DOHH2 (cell line): ENCODE data around the gene CLK2.

ENCODE experiments used
- H3F3A ChIP-seq: fragments of 200-600 bp; sonication (generic), shearing (Covaris generic); 2 replicates; pipeline ENCODE4 v1.6.0; 2016; ENCODE audit warnings: antibody characterized with exemption, mild to moderate bottlenecking; ENCODE audit not compliant: control insufficient read depth, insufficient read depth
- H3K27ac ChIP-seq: fragments of 200-600 bp; sonication (generic); 2 replicates; pipeline ENCODE4 v1.5.1; 2014; ENCODE audit warnings: low read depth, mild to moderate bottlenecking, low read length, moderate library complexity
- H3K27me3 ChIP-seq: fragments of 200-600 bp; sonication (generic); 2 replicates; pipeline ENCODE4 v1.6.1; 2014; ENCODE audit warnings: mild to moderate bottlenecking, low read length, mixed read lengths; ENCODE audit not compliant: control insufficient read depth
- H3K36me3 ChIP-seq: fragments of 200-600 bp; sonication (generic); 2 replicates; pipeline ENCODE4 v1.6.1; 2014; ENCODE audit warnings: mild to moderate bottlenecking, low read length, moderate library complexity, mixed read lengths; ENCODE audit not compliant: control insufficient read depth
- H3K4me1 ChIP-seq: fragments of 200-600 bp; sonication (generic); 2 replicates; pipeline ENCODE4 v1.6.1; 2014; ENCODE audit warnings: mild to moderate bottlenecking, low read length, mixed read lengths; ENCODE audit not compliant: control insufficient read depth
- H3K4me2 ChIP-seq: fragments of 200-600 bp; sonication (generic); 2 replicates; pipeline ENCODE4 v1.6.0; 2014; ENCODE audit warnings: mild to moderate bottlenecking, low read length, moderate library complexity
- H3K4me3 ChIP-seq: fragments of 200-600 bp; sonication (generic); 2 replicates; pipeline ENCODE4 v1.5.1; 2014; ENCODE audit warnings: mild to moderate bottlenecking, low read length, mixed read lengths
- H3K79me2 ChIP-seq: fragments of 200-600 bp; sonication (generic); 2 replicates; pipeline ENCODE4 v1.6.1; 2014; ENCODE audit warnings: mild to moderate bottlenecking, low read length, mixed read lengths; ENCODE audit not compliant: control insufficient read depth
- H3K9me2 ChIP-seq: fragments of 200-600 bp; sonication (generic); replicated peaks from 2 replicates; pipeline ENCODE4 v1.6.1; 2014; ENCODE audit warnings: mild to moderate bottlenecking, low read length, mixed read lengths; ENCODE audit not compliant: control insufficient read depth
- H3K9me3 ChIP-seq: fragments of 200-600 bp; sonication (generic); 2 replicates; pipeline ENCODE4 v1.6.1; 2014; ENCODE audit warnings: antibody characterized with exemption, low read length, mixed read lengths; ENCODE audit not compliant: control insufficient read depth, insufficient read depth
- H4K20me1 ChIP-seq: fragments of 200-600 bp; sonication (generic); 2 replicates; pipeline ENCODE4 v1.6.0; 2014; ENCODE audit warnings: low read depth, mild to moderate bottlenecking, antibody characterized with exemption, low read length, moderate library complexity; ENCODE audit not compliant: control insufficient read depth, insufficient read depth
- CTCF ChIP-seq: fragments of 200-600 bp; sonication (generic); IDR thresholded peaks from one replicate; pipeline ENCODE4 v1.5.1; 2014; ENCODE audit warnings: antibody characterized with exemption, mild to moderate bottlenecking, low read depth, low read length; ENCODE audit not compliant: poor library complexity, severe bottlenecking
- EZH2phosphoT487 ChIP-seq: fragments of 200-600 bp; sonication (generic); IDR thresholded peaks from 2 replicates; pipeline ENCODE4 v1.6.1; 2017; ENCODE audit warnings: borderline replicate concordance, mild to moderate bottlenecking, antibody characterized with exemption, low read length, moderate library complexity, mixed read lengths

Gene CLK2

GRCh38 chr1:155318082-155318481 lies 44.8 kb upstream of the CLK2 start:
- H3K9me3 ChIP-seq = no peaks in the 10 kb centered on the region

GRCh38 chr1:155316922-155317321 lies 43.6 kb upstream of the CLK2 start:
- TF ChIP-seq EZH2phosphoT487 = no peak
- TF ChIP-seq CTCF = no peak
- H3K9me2 ChIP-seq = no peaks in the 10 kb centered on the region
- H3K79me2 ChIP-seq = peaks cover 25% of the 10 kb centered on the region
- H3K4me2 ChIP-seq = no peak overlapping the region
- no peak overlapping the region for H3K4me3 ChIP-seq
- H3K4me1 ChIP-seq = peaks cover 23% of the 10 kb centered on the region
- no peaks in the 10 kb centered on the region for H3K27me3 ChIP-seq
- peaks cover 74% of the 10 kb centered on the region for H3K36me3 ChIP-seq
- H4K20me1 ChIP-seq = peaks cover 7% of the 10 kb centered on the region; the same call in 1 of the 2 replicates
- H3K27ac ChIP-seq = no peak overlapping the region
- peaks cover 38% of the 10 kb centered on the region for H3F3A ChIP-seq
- H3K9me3 ChIP-seq = no peaks in the 10 kb centered on the region

More at GRCh38 chr1:155318082-155318481, 44.8 kb upstream of the CLK2 start:
- H3K79me2 ChIP-seq = peaks cover 14% of the 10 kb centered on the region
- no peak overlapping the region for H3K4me3 ChIP-seq
- H3K4me1 ChIP-seq = peaks cover 31% of the 10 kb centered on the region
- peaks cover 62% of the 10 kb centered on the region for H3K36me3 ChIP-seq
- peaks cover 38% of the 10 kb centered on the region for H3F3A ChIP-seq
- no peak overlapping the region for H3K4me2 ChIP-seq
- no peaks in the 10 kb centered on the region for H3K27me3 ChIP-seq
- no peaks in the 10 kb centered on the region for H3K9me2 ChIP-seq
- 0 out of 2 replicates have a peak, but pooled peaks cover 4% of the 10 kb centered on the region for H4K20me1 ChIP-seq
- no peak overlapping the region for H3K27ac ChIP-seq
- no peak for TF ChIP-seq CTCF
- no peak for TF ChIP-seq EZH2phosphoT487

- peaks cover 81% of the 10 kb centered on the region for H3K36me3 ChIP-seq
- no peaks in the 10 kb centered on the region for H3K27me3 ChIP-seq
- H3K79me2 ChIP-seq = peaks cover 58% of the 10 kb centered on the region
- H3K4me2 ChIP-seq = no peak overlapping the region
- TF ChIP-seq CTCF = no peak
- no peak for TF ChIP-seq EZH2phosphoT487
- H3K9me3 ChIP-seq = no peaks in the 10 kb centered on the region
- H3K9me2 ChIP-seq = no peaks in the 10 kb centered on the region
- H3K27ac ChIP-seq = no peak overlapping the region
- H4K20me1 ChIP-seq = peaks cover 7% of the 10 kb centered on the region; the same call in 1 of the 2 replicates
- peaks cover 21% of the 10 kb centered on the region for H3F3A ChIP-seq
- H3K4me3 ChIP-seq = no peak overlapping the region
- peaks cover 24% of the 10 kb centered on the region for H3K4me1 ChIP-seq
These were observed 40.0 kb upstream of the CLK2 start for GRCh38 chr1:155313261-155313660.
